A549 treated with AZD9567 at 1 μM for 4 hours (cell line): ENCODE results near the gene OR5H14. TPM values are rescaled to one million over a fixed set of nuclear protein-coding genes. Genes with fewer than 3 reads are reported as not detected.

Source experiments
- total RNA-seq: library from RNA; stranded (reverse); fragments of 200-300 nt; extraction: Qiagen RNA extraction; gene quantifications from 5 replicates; pipeline ENCODE4 v1.2.3, GENCODE V29; 2022; ENCODE audit not compliant: insufficient read depth

OR5H14 gene
- not detected in 5 replicates for total RNA-seq

DNA sequence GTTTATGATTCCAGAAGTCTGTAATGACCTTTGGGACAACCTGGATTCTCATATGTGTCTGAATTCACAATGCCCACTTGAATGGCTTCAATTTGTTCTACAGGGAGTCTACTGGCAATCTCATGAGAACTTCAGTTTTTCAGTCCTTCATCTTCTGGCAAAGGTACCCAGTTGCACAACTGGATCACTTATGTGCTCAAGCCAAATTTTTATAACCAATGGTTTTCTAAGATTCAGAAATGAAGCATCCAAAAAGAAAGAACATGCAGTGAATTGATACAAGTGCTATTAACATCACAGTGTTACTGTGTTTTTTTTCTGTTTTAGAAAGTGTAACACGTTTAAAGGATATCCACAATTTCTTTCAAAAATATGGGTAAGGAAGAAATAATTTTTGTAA is at the start of gene OR5H14:
Gene OR5H14, plus strand, starts transcription at position 301 of the 400 bp plus-strand sequence. CDS start 1,907 bp downstream, outside the sequence.

DNA sequence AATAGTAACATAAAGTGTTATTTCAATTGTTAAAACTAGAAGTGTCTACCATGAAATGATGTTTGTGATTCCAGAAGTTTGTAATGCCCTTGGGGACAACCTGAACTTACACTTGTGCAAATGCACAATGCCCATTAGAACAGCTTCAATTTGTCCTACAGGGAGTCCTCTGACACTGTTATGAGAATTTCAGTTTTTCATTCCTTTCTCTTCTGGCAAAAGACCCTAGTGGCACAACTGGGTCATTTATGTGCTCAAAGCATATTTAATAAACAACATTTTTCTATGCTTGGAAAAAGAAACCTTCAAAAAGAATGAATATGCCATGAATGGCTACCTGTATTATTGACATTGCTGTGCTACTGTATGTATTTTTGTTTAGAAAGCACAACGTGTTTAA is 16.9 kb upstream of the OR5H14 start, which contains the start of gene OR5H1:
Gene OR5H1, plus strand, starts transcription at position 301 of the 400 bp plus-strand sequence. CDS start 1,977 bp downstream, outside the sequence.

DNA sequence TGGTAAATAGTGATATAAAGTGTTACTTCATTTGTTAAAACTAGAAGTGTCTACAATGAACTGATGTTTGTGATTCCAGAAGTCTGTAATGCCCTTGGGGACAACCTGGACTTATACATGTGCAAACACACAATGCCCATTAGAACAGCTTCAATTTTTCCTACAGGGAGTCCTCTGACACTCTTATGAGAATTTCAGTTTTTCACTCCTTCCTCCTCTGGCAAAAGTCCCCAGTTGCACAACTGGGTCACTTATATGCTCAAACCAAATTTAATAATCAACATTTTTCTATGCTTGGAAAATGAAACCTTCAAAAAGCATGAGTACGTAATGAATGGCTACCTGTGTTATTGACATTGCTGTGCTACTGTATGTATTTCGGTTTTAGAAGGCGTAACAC is 19.1 kb downstream of the OR5H14 start, which contains the start of gene OR5H15:
Gene OR5H15, plus strand, starts transcription at position 301 of the 400 bp plus-strand sequence. CDS start 2,004 bp downstream, outside the sequence.

Other genes starting within 250 kb of the OR5H14 start
- gene RIOX2, start 175.0 kb upstream of the OR5H14 start, total RNA-seq, result 29.9 to 38.4 TPM (median 31.2 TPM) in 5 replicates
- gene GABRR3, start 112.2 kb upstream of the OR5H14 start, total RNA-seq, result not detected in 5 replicates
- not detected in 5 replicates for gene OR5AC2, start 60.3 kb upstream of the OR5H14 start, total RNA-seq
- gene OR5H1, start 16.8 kb upstream of the OR5H14 start, total RNA-seq, result not detected in 5 replicates
- not detected in 5 replicates for gene OR5H15, start 19.2 kb downstream of the OR5H14 start, total RNA-seq
- gene OR5H6, start 116.8 kb downstream of the OR5H14 start, total RNA-seq, result not detected in 5 replicates
- gene OR5H2, start 135.0 kb downstream of the OR5H14 start, total RNA-seq, result not detected in 5 replicates
- gene OR5K4, start 206.4 kb downstream of the OR5H14 start, total RNA-seq, result not detected in 5 replicates
- gene OR5K3, start 243.2 kb downstream of the OR5H14 start, total RNA-seq, result not detected in 5 replicates